NCI-H1105 (cell line): ENCODE data around the gene PLOD1.
"Not testable (repeated sequence)": the region's sequence is repeated elsewhere in the genome, so short reads cannot be mapped to it uniquely, and the experiment has no call there.

ENCODE experiments used
- DNase-seq: peaks from one replicate; lab custom pipeline; 2025; lab: John Stamatoyannopoulos, UW

Gene PLOD1

GRCh38 chr1:11939794-11940193, 5.3 kb downstream of the PLOD1 start:
- not testable (repeated sequence) for DNase-seq

GRCh38 chr1:11940260-11940921, 5.9 kb downstream of the PLOD1 start:
- DNase-seq = no peak

- DNase-seq = no peak
Measured at GRCh38 chr1:11942280-11942679, 7.8 kb downstream of the PLOD1 start.

GRCh38 chr1:11943619-11944018, 9.1 kb downstream of the PLOD1 start:
- DNase-seq = no peak

- DNase-seq = peak; percentile 72
Measured at GRCh38 chr1:11944358-11944931, 9.9 kb downstream of the PLOD1 start.

- no peak for DNase-seq
Measured at GRCh38 chr1:11946647-11947046, 12.1 kb downstream of the PLOD1 start.

GRCh38 chr1:11948822-11949458, 14.4 kb downstream of the PLOD1 start:
- DNase-seq = no peak

GRCh38 chr1:11951901-11952300, 17.4 kb downstream of the PLOD1 start:
- no peak for DNase-seq

GRCh38 chr1:11952455-11953109, 18.1 kb downstream of the PLOD1 start:
- DNase-seq = no peak

GRCh38 chr1:11955221-11955620, 20.7 kb downstream of the PLOD1 start:
- no peak for DNase-seq

- DNase-seq = no peak
Measured at GRCh38 chr1:11957398-11957797, 22.9 kb downstream of the PLOD1 start.

- no peak for DNase-seq
Measured at GRCh38 chr1:11957897-11958296, 23.4 kb downstream of the PLOD1 start.

- no peak for DNase-seq
Measured at GRCh38 chr1:11960276-11960675, 25.8 kb downstream of the PLOD1 start.

GRCh38 chr1:11960715-11961114, 26.2 kb downstream of the PLOD1 start:
- no peak for DNase-seq

- no peak for DNase-seq
Measured at GRCh38 chr1:11961230-11961629, 26.7 kb downstream of the PLOD1 start.

GRCh38 chr1:11963622-11964021, 29.1 kb downstream of the PLOD1 start:
- no peak for DNase-seq

GRCh38 chr1:11964656-11965055, 30.1 kb downstream of the PLOD1 start:
- DNase-seq = no peak

GRCh38 chr1:11967028-11967547, 32.6 kb downstream of the PLOD1 start:
- peak; percentile 23 for DNase-seq

- no peak for DNase-seq
Measured at GRCh38 chr1:11970441-11971185, 36.1 kb downstream of the PLOD1 start.

GRCh38 chr1:11977625-11978024, 43.1 kb downstream of the PLOD1 start:
- no peak for DNase-seq

GRCh38 chr1:11978301-11978700, 43.8 kb downstream of the PLOD1 start:
- DNase-seq = no peak
